CD4-positive, alpha-beta T cell treated with Interleukin-4 for 1 hour (primary cell): ENCODE measurements around the gene MTG1.

Experiments
- DNase-seq, 2 donors: peaks; one replicate each; pipeline ENCODE4 v3.0.0-alpha.2; 2020 to 2022

The MTG1 gene

DNA sequence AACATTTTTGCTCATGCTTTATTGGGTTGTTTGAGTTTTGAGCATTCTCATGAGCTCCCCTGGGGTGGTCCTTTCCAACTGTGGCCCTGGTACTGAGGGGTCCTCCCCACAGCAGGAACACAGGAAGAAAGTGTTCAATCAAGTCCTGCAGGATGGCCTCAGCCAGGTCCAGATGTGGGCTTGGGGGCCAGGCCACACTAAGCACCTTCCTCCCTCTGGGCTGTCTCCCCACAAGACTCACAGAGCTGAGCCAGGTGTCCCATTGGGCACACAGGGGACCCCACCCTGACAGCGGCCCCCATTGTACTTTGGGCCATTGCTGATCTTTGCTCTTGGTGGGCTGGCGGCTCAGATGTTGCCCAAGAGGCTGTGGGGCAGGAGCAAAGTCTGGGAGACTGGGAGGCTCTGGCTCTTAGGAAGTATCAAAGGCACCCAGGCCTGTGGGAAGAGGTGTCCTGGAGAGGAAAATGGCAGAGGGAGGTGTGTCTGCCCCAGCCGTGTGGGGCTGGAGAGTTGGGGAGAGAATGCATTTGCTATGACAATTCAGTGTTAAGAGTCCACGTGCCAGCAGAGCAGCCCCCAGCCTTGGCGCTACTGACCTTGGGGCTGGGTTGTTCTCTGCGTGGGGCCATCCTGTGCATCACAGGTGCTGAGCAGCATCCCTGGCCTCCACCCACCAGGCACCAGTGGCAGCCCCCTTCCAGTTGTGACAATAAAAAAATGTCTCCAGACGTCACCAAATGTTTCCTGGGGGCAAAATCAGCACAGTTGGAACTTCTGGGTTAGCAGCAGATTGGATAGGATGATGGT lies 77.5 kb downstream of the MTG1 start:
- no peak for DNase-seq
